Neutrophil (primary cell): ENCODE measurements around the gene NTM.

Experiments
- H3K27ac ChIP-seq: fragments of 200-600 bp; sonication (generic); 2 replicates; pipeline ENCODE4 v1.5.1; 2016; ENCODE audit warnings: mild to moderate bottlenecking, moderate library complexity
- H3K27me3 ChIP-seq: fragments of 200-600 bp; sonication (generic); 2 replicates; pipeline ENCODE4 v1.6.0; 2016; ENCODE audit warnings: mild to moderate bottlenecking
- H3K36me3 ChIP-seq: fragments of 200-600 bp; sonication (generic); 2 replicates; pipeline ENCODE4 v1.5.1; 2017
- H3K4me1 ChIP-seq, 2 experiments: fragments of 200-600 bp in 1 of 2; sonication (generic) in 1 of 2; 1 replicate in 1 of 2; 2 replicates in 1 of 2; pipeline versions ENCODE4 v1.5.1 to v1.6.1; 2013 to 2016; ENCODE audit warnings: low read depth in 1 of 2, low read length in 1 of 2, mild to moderate bottlenecking in 1 of 2, moderate library complexity in 1 of 2; ENCODE audit not compliant: control insufficient read depth in 1 of 2, insufficient read depth in 1 of 2
- H3K4me3 ChIP-seq, 2 experiments: fragments of 200-600 bp in 1 of 2; sonication (generic) in 1 of 2; 1 replicate in 1 of 2; 2 replicates in 1 of 2; pipeline ENCODE4 v1.5.1; 2013 to 2016; ENCODE audit warnings: low read depth in 1 of 2, low read length in 1 of 2, mild to moderate bottlenecking in 1 of 2, moderate library complexity in 1 of 2
- H3K9me3 ChIP-seq: fragments of 200-600 bp; sonication (generic); 2 replicates; pipeline ENCODE4 v1.5.1; 2016
- CTCF ChIP-seq: fragments of 200-600 bp; sonication (generic); IDR thresholded peaks from 2 replicates; pipeline ENCODE4 v1.5.1; 2016; ENCODE audit warnings: antibody characterized with exemption

Gene NTM

DNA sequence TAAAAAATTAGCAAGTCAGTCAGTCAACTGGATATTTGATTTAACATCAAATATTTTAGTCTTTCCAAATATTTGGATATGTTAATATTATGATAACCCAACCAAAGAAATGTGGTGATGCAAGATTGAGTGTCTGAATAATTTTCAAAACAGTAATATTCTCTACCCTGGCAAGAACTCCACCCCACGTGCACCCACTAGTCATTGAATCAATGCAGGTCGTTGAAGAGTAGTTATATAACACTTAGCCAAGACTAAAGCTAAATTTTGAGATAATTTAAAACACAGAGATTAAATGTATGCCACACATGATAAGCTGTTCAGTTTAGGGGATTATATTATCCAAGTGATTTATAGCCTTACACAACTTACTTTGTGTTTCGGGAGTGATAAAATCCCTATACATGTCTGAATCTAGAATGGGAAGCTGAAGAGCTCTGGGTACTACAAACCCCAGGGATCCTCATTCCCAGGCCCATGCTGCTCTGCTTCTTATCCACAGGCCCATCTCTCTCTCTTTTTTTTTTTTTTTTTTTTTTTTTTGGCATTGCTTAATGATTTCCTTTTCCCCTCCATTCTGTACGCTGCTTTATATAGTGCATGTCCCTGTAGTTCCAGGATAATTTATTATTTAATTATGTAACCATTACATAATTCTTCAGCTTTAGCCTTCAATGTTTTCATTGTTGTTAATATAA lies 392.9 kb downstream of the NTM start:
- Histone ChIP-seq H3K4me3 (no peak overlapping the region), H3K27me3 (no peaks in the 10 kb centered on the region), H3K36me3 (no peaks in the 10 kb centered on the region), H3K4me1 (no peaks in the 10 kb centered on the region), H3K9me3 (no peaks in the 10 kb centered on the region), H3K27ac (no peak overlapping the region)
- no peak for TF ChIP-seq CTCF

DNA sequence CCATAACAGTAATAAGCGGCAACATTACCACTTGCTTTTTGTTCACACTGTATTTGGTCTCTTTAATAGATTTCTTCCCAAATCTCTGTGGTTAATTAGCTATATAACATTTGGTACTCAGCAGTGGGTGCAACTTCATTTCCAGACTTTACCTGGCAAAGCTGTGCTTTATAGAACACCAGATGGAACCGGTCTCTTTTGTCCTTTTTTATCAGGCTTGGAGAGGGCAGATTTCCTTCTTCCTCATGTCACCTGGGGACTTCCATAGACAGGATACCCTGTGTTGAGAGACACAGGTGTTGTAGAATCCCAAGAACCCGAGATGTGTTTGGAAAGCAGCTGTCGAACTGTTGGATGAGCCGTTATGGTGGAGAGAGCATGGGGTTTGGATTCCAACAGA lies 393.7 kb downstream of the NTM start:
- Histone ChIP-seq H3K4me3 (no peak overlapping the region), H3K27me3 (no peaks in the 10 kb centered on the region), H3K27ac (no peak overlapping the region), H3K9me3 (no peaks in the 10 kb centered on the region), H3K4me1 (no peaks in the 10 kb centered on the region), H3K36me3 (no peaks in the 10 kb centered on the region)
- no peak for TF ChIP-seq CTCF

DNA sequence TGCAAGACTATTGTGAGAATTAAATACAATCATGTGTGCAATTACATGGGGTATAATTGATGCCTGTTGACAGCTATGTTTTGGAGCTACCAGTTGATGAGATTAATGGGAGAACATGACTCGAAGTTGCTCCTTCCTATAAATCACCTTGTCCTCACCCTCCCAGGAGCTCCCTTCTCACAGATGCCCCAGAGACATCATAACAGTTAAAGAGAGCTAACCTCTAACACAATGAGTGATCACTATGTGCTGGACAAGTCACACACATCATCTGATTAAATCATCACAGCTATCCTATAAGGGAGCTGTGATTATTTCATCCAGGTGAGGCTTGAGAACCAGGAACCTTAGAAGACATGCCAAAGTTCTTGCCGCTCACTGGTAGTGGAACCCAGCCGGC lies 394.2 kb downstream of the NTM start:
- no peaks in the 10 kb centered on the region for H3K36me3 ChIP-seq
- no peak for TF ChIP-seq CTCF
- H3K9me3 ChIP-seq: no peaks in the 10 kb centered on the region
- no peak overlapping the region for H3K27ac ChIP-seq
- H3K4me3 ChIP-seq: no peak overlapping the region
- H3K27me3 ChIP-seq: no peaks in the 10 kb centered on the region
- H3K4me1 ChIP-seq: no peaks in the 10 kb centered on the region

DNA sequence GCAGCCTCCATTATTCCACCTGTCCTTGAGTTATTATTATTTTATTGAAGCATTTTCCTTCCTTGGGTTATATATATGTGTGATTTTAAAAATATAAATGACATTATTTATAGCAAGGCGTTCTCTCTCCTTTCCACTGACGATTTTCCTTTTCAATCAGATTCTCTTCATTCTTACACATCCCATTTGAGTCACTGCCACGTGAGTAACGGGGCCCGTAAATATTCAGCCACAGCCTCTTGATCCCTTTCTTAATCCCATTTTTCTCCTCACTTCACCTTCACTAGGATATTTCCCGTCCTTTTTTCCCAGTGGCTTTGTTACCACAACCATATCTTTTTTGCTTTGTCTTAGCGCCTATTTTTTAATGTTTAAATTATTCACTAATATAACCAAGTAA lies 396.2 kb downstream of the NTM start:
- no peak for TF ChIP-seq CTCF
- Histone ChIP-seq H3K36me3 (no peaks in the 10 kb centered on the region), H3K27me3 (no peaks in the 10 kb centered on the region), H3K4me3 (no peak overlapping the region), H3K9me3 (no peaks in the 10 kb centered on the region), H3K4me1 (no peaks in the 10 kb centered on the region), H3K27ac (no peak overlapping the region)

GRCh38 chr11:131767421-131767820 lies 397.0 kb downstream of the NTM start:
- Histone ChIP-seq H3K9me3 (no peaks in the 10 kb centered on the region), H3K36me3 (no peaks in the 10 kb centered on the region), H3K27ac (no peak overlapping the region), H3K27me3 (no peaks in the 10 kb centered on the region), H3K4me3 (no peak overlapping the region), H3K4me1 (no peaks in the 10 kb centered on the region)
- TF ChIP-seq CTCF: no peak
